Endothelial cell of umbilical vein (primary cell): Measurements from ENCODE around the gene BUB1. TPM values are rescaled to one million over a fixed set of nuclear protein-coding genes. Genes with fewer than 3 reads are reported as not detected.

ENCODE experiments used
- BruUV-seq: library from RNA; stranded (reverse); fragments of 400-500 nt; replicated peaks from 2 replicates; lab custom pipeline; 2021; lab: Mats Ljungman, UMichigan
- CTCF ChIA-PET: fragments of 300-600, 350-600 bp; sonication (Branson Sonifier 250); formaldehyde crosslinking; loops from one replicate; lab custom pipeline; 2021; ENCODE audit warnings: antibody characterized with exemption, inconsistent platforms; lab: Charles Lee
- POLR2A ChIA-PET: fragments of 300-600, 350-600 bp; sonication (Branson Sonifier 250); formaldehyde crosslinking; loops from one replicate; lab custom pipeline; 2021; ENCODE audit warnings: antibody characterized with exemption, inconsistent platforms; lab: Charles Lee
- DNase-seq: peaks from one replicate; pipeline ENCODE4 v3.0.0-alpha.2; 2011; ENCODE audit warnings: low read depth, low spot score
- FAIRE-seq: peaks from 2 replicates; lab custom pipeline; 2011; peaks lifted over from hg19 to GRCh38; lab: Jason Lieb, UNC
- H2AFZ ChIP-seq: 2 replicates; pipeline ENCODE4 v1.6.0; 2012; ENCODE audit warnings: low read depth, low read length, control low read depth, inconsistent platforms
- H3K27ac ChIP-seq: 2 replicates; pipeline ENCODE4 v1.5.1; 2011; ENCODE audit warnings: low read depth, mild to moderate bottlenecking, control low read depth, low read length, moderate library complexity; ENCODE audit not compliant: insufficient read depth
- H3K27me3 ChIP-seq, 2 experiments: 2 replicates each; pipeline versions ENCODE4 v1.6.0 to v1.6.1; 2011; ENCODE audit warnings: low read length in 2 of 2, mixed read lengths in 1 of 2; ENCODE audit not compliant: control insufficient read depth in 2 of 2, insufficient read depth in 2 of 2
- H3K36me3 ChIP-seq, 2 experiments: 2 replicates in 1 of 2; 3 replicates in 1 of 2; pipeline ENCODE4 v1.5.1; 2011; ENCODE audit warnings: low read length in 2 of 2, mild to moderate bottlenecking in 1 of 2, moderate library complexity in 1 of 2; ENCODE audit not compliant: control insufficient read depth in 2 of 2, insufficient read depth in 2 of 2; ENCODE audit errors: extremely low read depth in 1 of 2
- H3K4me1 ChIP-seq: 3 replicates; pipeline ENCODE4 v1.5.1; 2011; ENCODE audit warnings: mild to moderate bottlenecking, low read length; ENCODE audit not compliant: control insufficient read depth, insufficient read depth; ENCODE audit errors: extremely low read depth
- H3K4me2 ChIP-seq: 2 replicates; pipeline ENCODE4 v1.6.1; 2011; ENCODE audit warnings: low read length, control low read depth, mixed read lengths; ENCODE audit not compliant: insufficient read depth
- H3K4me3 ChIP-seq, 3 experiments: fragments of 200-600 bp in 1 of 3; sonication (generic), shearing (Covaris generic) in 1 of 3; replicated peaks in 1 of 3; 2 replicates each; pipeline ENCODE4 v1.5.1; 2011 to 2016; ENCODE audit warnings: control low read depth in 3 of 3, low read length in 3 of 3, mild to moderate bottlenecking in 2 of 3, inconsistent platforms in 1 of 3, low read depth in 1 of 3, moderate library complexity in 1 of 3; ENCODE audit not compliant: insufficient read depth in 1 of 3
- H3K79me2 ChIP-seq: 2 replicates; pipeline ENCODE4 v1.6.0; 2012; ENCODE audit warnings: low read length, inconsistent platforms; ENCODE audit not compliant: control insufficient read depth, insufficient read depth
- H3K9ac ChIP-seq: replicated peaks from 2 replicates; pipeline ENCODE3; 2011; ENCODE audit warnings: low read length, control low read depth; ENCODE audit not compliant: insufficient read depth; ENCODE audit errors: extremely low read depth
- H3K9me1 ChIP-seq: replicated peaks from 3 replicates; pipeline ENCODE4 v1.6.0; 2011; ENCODE audit warnings: mild to moderate bottlenecking, low read length; ENCODE audit not compliant: control insufficient read depth, insufficient read depth; ENCODE audit errors: extremely low read depth
- H3K9me3 ChIP-seq: replicated peaks from 2 replicates; pipeline ENCODE4 v1.5.1; 2012; ENCODE audit warnings: low read length, inconsistent platforms; ENCODE audit not compliant: control insufficient read depth, insufficient read depth
- H4K20me1 ChIP-seq: replicated peaks from 2 replicates; pipeline ENCODE3; 2011; ENCODE audit warnings: mild to moderate bottlenecking, low read length; ENCODE audit not compliant: control insufficient read depth, insufficient read depth; ENCODE audit errors: extremely low read depth
- EZH2 ChIP-seq: IDR thresholded peaks from 2 replicates; pipeline ENCODE4 v1.6.1; 2012; ENCODE audit warnings: borderline replicate concordance, low read depth, mild to moderate bottlenecking, moderate library complexity, low read length, inconsistent platforms; ENCODE audit not compliant: severe bottlenecking
- FOS ChIP-seq: IDR thresholded peaks from 2 replicates; pipeline ENCODE4 v1.6.1; 2011; ENCODE audit warnings: mild to moderate bottlenecking, low read length, moderate library complexity, borderline replicate concordance; ENCODE audit not compliant: insufficient read depth
- GATA2 ChIP-seq: IDR thresholded peaks from 2 replicates; pipeline ENCODE4 v1.7.0; 2011; ENCODE audit warnings: low read depth, mild to moderate bottlenecking, moderate library complexity, mixed read lengths, low read length; ENCODE audit not compliant: insufficient read length, insufficient read depth
- JUN ChIP-seq: IDR thresholded peaks from 2 replicates; pipeline ENCODE4 v1.6.1; 2011; ENCODE audit warnings: borderline replicate concordance, low read depth; ENCODE audit not compliant: insufficient read length, insufficient read depth
- MYC ChIP-seq: IDR thresholded peaks from one replicate; pipeline ENCODE4 v1.6.1; 2011; ENCODE audit warnings: mild to moderate bottlenecking, low read depth, low read length
- POLR2A ChIP-seq: IDR thresholded peaks from 2 replicates; pipeline ENCODE4 v1.6.1; 2012; ENCODE audit warnings: low read depth, mild to moderate bottlenecking, control low read depth, low read length
- POLR2AphosphoS5 ChIP-seq: IDR thresholded peaks from 2 replicates; pipeline ENCODE4 v1.6.1; 2012; ENCODE audit warnings: low read depth, mild to moderate bottlenecking, control low read depth, low read length, moderate library complexity; ENCODE audit not compliant: insufficient read depth
- dilution Hi-C: fragments of 300-500 bp; cut with MboI; formaldehyde crosslinking; loops from one replicate; pipeline ENCODE4 v1.15.0; 2019; ENCODE audit warnings: low sequenced_read_pairs; ENCODE audit not compliant: extremely low pct_ligation_motif_present
- intact Hi-C: fragments of 100-400 bp; cut with micrococcal nuclease; formaldehyde crosslinking; loops from one replicate; pipeline ENCODE4 v1.10.0; 2022
- polyA plus RNA-seq, 4 experiments: library from polyadenylated mRNA; depleted of rRNA in 3 of 4; stranded (reverse) in 3 of 4; unstranded in 1 of 4; fragments of >200 nt; gene quantifications; 2 replicates each; pipeline versions ENCODE4 v1.2.1 to v1.2.3, GENCODE V29; 2011 to 2012; ENCODE audit warnings: missing spikeins in 1 of 4
- total RNA-seq: library from RNA; stranded (reverse); gene quantifications from 2 replicates; pipeline ENCODE4 v1.2.3, GENCODE V29; 2021
- TF ChIP-seq, protein P1 (sequence below), 2 donors: IDR thresholded peaks; 1 replicate in 1 of 2; 2 replicates in 1 of 2; pipeline ENCODE4 v1.5.1; 2011; ENCODE audit warnings: low read length in 2 of 2, mild to moderate bottlenecking in 2 of 2, moderate library complexity in 2 of 2, control low read depth in 1 of 2, inconsistent platforms in 1 of 2, low read depth in 1 of 2; ENCODE audit not compliant: insufficient read depth in 1 of 2; ENCODE audit errors: extremely low read depth in 1 of 2
- TF ChIP-seq, protein P2 (sequence below): IDR thresholded peaks from 2 replicates; pipeline ENCODE4 v1.6.1; 2011; ENCODE audit not compliant: insufficient read depth, insufficient read length

Gene BUB1
- total and polyA plus RNA-seq, 2 donors (not counting 3 experiments of a cell fraction or from before 2014, with no cell fraction given), result 16.1 to 66.4 TPM

DNA sequence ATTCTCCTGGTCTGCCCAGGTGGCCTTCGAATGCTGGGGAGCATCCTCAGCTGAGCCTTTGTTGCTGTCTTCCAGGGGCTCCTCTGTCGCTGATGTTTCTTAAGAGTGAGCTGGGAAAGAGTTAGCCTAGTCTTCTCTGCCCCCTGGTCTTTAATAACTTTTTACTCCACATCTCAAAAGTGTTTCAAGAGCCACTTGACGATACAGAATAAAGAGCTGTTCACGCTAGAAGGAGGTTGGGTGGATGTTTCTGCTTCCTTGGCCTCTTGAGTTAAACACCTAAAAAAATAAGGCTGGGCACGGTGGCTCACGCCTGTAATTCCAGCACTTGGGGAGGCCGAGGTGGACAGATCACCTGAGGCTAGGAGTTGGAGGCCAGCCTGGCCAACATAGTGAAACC, 2.8 kb upstream of the BUB1 start:
- Histone ChIP-seq H3K27me3 (peaks cover 13 to 27% of the 10 kb centered on the region in 2 experiments), H4K20me1 (no peaks in the 10 kb centered on the region), H3K4me1 (peaks cover 25% of the 10 kb centered on the region), H3K9ac (no peak overlapping the region), H2AFZ (no peak overlapping the region), H3K9me3 (no peaks in the 10 kb centered on the region), H3K9me1 (no peaks in the 10 kb centered on the region), H3K4me2 (no peak overlapping the region), H3K36me3 (no peaks in the 10 kb centered on the region), H3K27ac (no peak overlapping the region), H3K4me3 (no peak overlapping the region), H3K79me2 (peaks cover 21% of the 10 kb centered on the region)
- dilution Hi-C loops (no loop called here), intact Hi-C loops (no loop called here)
- no peak for DNase-seq
- FAIRE-seq, result no peak
- ChIA-PET POLR2A (no interaction called here), CTCF (interaction anchor here (2.9 kb wide), 1 partner anchor 75 kb away, joined by 11 read pairs; no protein-coding TSS in a partner anchor)
- BruUV-seq, result no TSS peak
- TF ChIP-seq, protein P1, sequence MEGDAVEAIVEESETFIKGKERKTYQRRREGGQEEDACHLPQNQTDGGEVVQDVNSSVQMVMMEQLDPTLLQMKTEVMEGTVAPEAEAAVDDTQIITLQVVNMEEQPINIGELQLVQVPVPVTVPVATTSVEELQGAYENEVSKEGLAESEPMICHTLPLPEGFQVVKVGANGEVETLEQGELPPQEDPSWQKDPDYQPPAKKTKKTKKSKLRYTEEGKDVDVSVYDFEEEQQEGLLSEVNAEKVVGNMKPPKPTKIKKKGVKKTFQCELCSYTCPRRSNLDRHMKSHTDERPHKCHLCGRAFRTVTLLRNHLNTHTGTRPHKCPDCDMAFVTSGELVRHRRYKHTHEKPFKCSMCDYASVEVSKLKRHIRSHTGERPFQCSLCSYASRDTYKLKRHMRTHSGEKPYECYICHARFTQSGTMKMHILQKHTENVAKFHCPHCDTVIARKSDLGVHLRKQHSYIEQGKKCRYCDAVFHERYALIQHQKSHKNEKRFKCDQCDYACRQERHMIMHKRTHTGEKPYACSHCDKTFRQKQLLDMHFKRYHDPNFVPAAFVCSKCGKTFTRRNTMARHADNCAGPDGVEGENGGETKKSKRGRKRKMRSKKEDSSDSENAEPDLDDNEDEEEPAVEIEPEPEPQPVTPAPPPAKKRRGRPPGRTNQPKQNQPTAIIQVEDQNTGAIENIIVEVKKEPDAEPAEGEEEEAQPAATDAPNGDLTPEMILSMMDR (IDR thresholded peaks at IDR 0.05; ENCODE audit: extremely low read depth in 1 of 2, insufficient read depth in 1 of 2, low read depth in 1 of 2, low read length in 2 of 2), result no peak
- no peak for TF ChIP-seq POLR2A
- no peak for TF ChIP-seq EZH2
- no peak for TF ChIP-seq POLR2AphosphoS5
- TF ChIP-seq, protein P2, sequence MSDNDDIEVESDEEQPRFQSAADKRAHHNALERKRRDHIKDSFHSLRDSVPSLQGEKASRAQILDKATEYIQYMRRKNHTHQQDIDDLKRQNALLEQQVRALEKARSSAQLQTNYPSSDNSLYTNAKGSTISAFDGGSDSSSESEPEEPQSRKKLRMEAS, result no peak
- no peak for TF ChIP-seq MYC
- no peak for TF ChIP-seq FOS
- no peak for TF ChIP-seq GATA2
- no peak for TF ChIP-seq JUN
